Right lobe of liver (tissue), 4 donors: Measurements from ENCODE around the gene OR2A14.

ENCODE experiments used
- POLR2A ChIP-seq: fragments of 450-650 bp; IDR thresholded peaks from one replicate; pipeline ENCODE4 v1.6.1; 2017; ENCODE audit warnings: antibody characterized with exemption, mild to moderate bottlenecking
- TF ChIP-seq, protein P1 (sequence below), 4 donors: fragments of 200-600 bp in 3 of 4; fragments of 450-650 bp in 1 of 4; IDR thresholded peaks; one replicate each; pipeline versions ENCODE4 v1.5.1 to v1.8.0; 2016 to 2022; ENCODE audit warnings: antibody characterized with exemption in 4 of 4, mild to moderate bottlenecking in 2 of 4
- donor health status: DM: no; HTN: no; CAD: no.
- donor health status: DM: no; HTN: no; CAD: no.
- donor health status: DM: no; HTN: yes; CAD: no.

DNA sequence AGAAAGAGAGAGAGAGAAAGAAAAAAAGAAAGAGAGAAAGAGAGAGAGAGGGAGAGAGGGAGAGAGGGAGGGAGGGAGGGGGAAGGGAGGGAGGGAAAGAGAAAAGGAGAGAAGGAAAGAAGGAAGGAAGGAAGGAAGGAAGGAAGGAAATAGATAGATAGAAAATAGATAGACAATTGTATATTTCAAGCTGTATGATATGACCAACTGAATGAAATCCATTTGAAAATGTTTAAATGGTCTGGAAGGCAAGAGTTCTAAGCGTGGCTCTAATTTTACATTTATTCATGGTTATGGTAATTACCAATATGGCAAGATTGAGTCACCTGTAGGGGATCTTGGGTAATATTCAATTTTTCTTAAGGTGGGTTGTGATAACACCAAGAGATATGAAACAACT lies 35.9 kb downstream of the OR2A14 start:
- TF ChIP-seq, protein P1, sequence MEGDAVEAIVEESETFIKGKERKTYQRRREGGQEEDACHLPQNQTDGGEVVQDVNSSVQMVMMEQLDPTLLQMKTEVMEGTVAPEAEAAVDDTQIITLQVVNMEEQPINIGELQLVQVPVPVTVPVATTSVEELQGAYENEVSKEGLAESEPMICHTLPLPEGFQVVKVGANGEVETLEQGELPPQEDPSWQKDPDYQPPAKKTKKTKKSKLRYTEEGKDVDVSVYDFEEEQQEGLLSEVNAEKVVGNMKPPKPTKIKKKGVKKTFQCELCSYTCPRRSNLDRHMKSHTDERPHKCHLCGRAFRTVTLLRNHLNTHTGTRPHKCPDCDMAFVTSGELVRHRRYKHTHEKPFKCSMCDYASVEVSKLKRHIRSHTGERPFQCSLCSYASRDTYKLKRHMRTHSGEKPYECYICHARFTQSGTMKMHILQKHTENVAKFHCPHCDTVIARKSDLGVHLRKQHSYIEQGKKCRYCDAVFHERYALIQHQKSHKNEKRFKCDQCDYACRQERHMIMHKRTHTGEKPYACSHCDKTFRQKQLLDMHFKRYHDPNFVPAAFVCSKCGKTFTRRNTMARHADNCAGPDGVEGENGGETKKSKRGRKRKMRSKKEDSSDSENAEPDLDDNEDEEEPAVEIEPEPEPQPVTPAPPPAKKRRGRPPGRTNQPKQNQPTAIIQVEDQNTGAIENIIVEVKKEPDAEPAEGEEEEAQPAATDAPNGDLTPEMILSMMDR (IDR thresholded peaks at IDR 0.05), result no peak
- TF ChIP-seq POLR2A, result no peak
